Medulla oblongata (tissue), 1 donor: ENCODE measurements around the gene DUOX2.
"Not testable (repeated sequence)": the region's sequence is repeated elsewhere in the genome, so short reads cannot be mapped to it uniquely, and the experiment has no call there.

Source experiments
- DNase-seq: peaks from one replicate; pipeline ENCODE4 v3.0.0-alpha.2; 2015; ENCODE audit errors: extremely low spot score

The DUOX2 gene

GRCh38 chr15:45138814-45139765, 25.1 kb upstream of the DUOX2 start:
- no peak for DNase-seq

DNA sequence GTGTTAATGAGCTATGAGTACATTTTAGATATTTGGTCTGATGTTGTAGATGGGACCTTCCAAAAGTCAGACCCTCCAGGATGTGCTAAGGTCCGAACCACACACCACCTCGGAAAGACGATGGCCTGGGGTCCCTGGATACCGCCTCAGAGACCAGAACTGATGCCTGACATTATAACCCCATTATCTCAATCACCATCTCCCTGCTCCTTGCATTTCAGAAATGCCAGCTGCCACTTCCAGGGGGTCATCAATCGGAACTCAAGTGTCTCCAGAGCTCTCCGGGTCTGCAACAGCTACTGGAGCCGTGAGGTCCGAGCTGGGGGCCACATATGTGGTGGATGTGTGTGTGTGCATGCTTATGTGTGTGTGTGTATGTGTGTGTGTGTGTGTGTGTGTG, 23.7 kb upstream of the DUOX2 start:
- DNase-seq, result no peak

- no peak for DNase-seq
These were observed 22.4 kb upstream of the DUOX2 start for GRCh38 chr15:45136378-45136764.

- not testable (repeated sequence) for DNase-seq
These were observed 21.9 kb upstream of the DUOX2 start for GRCh38 chr15:45135705-45136377.

DNA sequence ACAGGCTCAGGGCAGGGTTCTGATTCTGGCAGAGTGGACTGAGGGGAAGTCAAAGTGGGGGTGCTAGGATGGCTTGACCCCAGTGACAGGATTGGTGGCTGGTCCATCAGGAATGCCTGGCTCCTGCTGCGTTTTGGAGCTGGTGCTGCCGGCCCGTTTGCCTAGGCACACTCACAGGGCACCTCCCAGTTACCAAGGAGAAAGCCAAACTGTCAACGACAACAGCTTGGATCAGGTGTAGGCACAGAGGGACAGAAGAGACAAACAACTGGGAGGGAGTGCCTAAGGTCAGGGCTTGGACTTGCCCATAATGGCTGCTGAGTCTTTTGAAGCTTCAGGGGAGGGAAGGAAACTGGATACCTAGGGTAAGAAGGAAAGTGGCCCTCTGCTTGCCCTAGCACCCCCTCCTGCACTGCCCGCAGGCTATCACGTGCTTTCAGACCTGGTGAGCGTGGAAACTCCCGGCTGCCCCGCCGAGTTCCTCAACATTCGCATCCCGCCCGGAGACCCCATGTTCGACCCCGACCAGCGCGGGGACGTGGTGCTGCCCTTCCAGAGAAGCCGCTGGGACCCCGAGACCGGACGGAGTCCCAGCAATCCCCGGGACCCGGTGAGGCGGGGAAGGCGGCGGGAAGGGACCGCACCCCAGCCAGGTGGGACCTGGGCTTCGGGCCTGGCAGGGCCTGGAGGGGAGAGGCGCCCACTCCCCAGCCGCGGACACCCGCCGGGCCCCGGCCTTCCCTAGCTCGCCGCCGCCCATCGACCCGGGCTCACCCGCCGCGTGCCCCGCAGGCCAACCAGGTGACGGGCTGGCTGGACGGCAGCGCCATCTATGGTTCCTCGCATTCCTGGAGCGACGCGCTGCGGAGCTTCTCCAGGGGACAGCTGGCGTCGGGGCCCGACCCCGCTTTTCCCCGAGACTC, 21.0 kb upstream of the DUOX2 start:
- DNase-seq, result no peak

GRCh38 chr15:45134046-45134445, 20.1 kb upstream of the DUOX2 start:
- no peak for DNase-seq

- no peak for DNase-seq
These were observed 19.6 kb upstream of the DUOX2 start for GRCh38 chr15:45133561-45133920.

DNA sequence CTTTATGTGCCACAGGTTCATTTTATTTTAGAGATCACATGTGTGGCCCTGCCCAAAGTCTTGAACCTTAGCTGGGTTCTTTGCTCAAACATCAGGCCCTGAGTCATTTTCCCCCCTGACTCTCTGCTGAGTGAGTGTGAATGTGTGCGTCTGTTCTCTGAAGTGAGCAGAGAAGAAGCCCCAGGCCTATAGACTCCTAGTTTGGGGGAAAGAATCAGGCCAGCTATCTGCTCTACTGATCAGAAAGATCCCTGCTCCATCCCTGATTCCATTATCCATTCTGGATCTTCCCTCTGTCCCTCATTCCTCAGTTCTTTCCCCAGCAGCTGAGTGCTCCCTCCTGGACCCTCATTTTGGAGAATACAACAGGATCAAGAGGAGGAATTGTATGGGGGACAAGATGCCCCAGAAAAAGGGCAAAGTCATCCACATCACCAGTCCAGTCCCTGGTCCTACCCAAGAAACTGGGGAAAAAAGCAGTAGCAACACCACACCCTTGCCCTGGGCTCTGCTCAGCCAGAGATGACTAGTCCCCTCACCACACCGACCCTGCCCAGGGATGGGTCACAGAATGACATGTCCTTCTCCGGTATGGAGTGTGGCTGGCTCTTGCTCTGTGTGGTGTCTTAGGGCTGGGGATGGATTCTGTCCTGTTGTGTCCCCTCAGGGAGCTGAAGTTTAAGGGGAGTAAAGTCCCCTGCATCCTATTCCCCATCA, 19.0 kb upstream of the DUOX2 start:
- no peak for DNase-seq

- no peak for DNase-seq
These were observed 17.5 kb upstream of the DUOX2 start for GRCh38 chr15:45131510-45131909.

DNA sequence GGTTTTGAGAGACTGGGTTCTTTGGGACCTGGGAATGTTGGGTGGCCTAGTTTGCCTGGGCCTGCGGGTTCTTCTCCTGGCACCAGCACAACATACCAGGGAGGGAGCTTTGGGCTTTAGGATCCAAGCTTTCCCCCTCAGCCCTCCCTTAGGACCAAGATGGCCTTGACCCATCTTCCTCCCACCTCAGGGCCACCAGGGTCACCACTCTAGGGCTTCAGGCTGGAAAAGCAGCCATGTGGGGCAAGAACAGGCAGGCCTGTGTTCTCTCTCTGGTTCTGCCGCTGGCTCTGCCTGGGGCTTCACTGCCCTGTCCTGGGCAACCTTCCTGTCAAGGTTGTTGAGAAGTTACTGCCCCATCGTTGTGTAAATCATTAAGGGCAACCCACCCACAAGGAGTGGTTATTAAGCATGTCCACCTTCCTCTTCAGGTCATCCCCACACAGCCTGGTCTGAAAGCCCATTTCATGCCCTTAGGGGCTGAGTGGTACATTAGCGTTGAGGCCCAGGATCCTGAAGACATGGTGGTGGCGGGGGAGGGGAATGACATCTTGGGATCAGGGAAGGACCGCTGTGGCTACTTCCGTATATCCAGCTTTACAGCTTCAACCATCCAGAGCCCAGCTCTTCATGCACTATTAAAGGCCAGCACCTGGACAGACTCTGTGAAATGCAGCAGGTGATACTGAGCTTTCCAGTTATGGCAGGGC, 16.5 kb upstream of the DUOX2 start:
- DNase-seq, result no peak

DNA sequence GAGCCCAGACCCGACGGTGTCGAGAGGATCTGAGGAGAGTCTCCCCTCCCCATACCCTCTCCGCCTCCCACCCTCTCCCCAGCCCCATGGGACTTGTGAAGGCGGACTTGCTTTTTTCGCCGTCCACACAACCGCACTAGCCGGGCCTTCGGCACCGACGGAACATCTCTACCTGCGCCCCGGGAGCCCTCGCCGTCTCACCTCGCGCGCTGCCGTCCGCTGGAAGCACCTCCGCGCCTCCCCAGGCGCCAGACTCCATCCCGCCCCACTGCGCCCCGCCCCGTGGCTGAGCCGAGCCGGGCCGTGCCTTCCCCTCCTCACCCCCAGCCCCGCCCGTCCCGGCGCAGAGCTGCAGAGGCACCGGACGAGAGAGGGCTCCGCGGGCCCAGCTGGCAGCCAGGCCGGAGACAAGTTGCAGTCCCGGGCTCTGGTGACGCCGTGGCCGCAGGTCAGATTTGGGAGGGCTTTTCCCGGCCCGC, 15.7 kb upstream of the DUOX2 start, which contains the start of the genes DUOX1 and DUOXA1:
Gene DUOX1 (plus strand): TSS at position 344 of the 479 bp plus-strand sequence. CDS start 1,973 bp downstream, outside the sequence.
Gene DUOXA1 (minus strand): TSS at position 229 of the 479 bp plus-strand sequence. CDS start 6,865 bp downstream, outside the sequence.
- DNase-seq, result no peak

- DNase-seq, result no peak
These were observed 15.1 kb upstream of the DUOX2 start for GRCh38 chr15:45128971-45129639.

DNA sequence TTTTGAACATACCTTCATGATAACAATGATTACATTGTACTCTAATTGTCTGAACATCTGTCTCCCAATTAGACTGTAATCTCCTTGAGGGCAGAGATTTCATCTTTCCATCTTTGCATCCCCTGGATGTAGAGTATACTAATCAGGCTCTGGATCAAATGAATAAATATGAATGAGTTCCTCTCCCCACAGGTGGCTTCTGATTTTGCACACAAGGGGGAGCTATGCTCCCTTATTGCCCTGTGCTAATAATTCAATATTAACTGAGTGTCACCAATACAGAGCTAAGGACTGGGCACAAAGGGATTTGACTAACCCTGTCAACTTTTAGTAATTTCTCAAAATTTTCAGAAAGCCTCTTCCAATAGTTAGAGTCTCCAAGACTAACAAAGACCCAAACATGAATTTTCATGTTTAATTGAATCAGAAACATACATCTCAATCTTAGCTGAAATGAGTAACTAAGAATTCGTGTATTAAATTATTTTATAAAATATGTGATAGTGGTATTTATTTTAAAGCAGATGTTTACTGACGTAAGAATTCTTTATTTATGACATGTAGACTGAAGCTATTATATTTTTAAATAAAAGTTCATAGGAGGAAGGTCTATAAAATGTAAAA, 12.7 kb upstream of the DUOX2 start:
- no peak for DNase-seq

DNA sequence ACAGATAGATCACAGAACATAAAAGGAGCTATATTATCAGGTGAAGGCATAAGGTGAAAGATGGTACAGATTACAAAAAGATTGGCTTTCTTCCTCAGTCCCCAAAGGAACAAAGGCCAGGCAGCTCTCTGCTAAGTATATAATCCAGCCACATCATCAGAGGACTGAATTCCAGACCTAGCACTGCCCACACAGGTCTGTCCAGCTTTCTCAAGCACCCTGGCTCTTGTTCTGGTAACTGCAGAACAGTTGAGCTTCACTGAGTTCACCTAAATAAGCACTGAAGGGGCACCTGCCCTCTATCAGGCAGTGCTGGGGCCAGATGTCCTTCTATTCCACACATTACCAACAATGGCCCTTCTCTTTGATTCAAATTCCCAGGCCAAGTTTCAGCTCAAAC, 9.4 kb upstream of the DUOX2 start:
- DNase-seq, result no peak

- DNase-seq, result no peak
These were observed 8.7 kb upstream of the DUOX2 start for GRCh38 chr15:45122719-45123118.

DNA sequence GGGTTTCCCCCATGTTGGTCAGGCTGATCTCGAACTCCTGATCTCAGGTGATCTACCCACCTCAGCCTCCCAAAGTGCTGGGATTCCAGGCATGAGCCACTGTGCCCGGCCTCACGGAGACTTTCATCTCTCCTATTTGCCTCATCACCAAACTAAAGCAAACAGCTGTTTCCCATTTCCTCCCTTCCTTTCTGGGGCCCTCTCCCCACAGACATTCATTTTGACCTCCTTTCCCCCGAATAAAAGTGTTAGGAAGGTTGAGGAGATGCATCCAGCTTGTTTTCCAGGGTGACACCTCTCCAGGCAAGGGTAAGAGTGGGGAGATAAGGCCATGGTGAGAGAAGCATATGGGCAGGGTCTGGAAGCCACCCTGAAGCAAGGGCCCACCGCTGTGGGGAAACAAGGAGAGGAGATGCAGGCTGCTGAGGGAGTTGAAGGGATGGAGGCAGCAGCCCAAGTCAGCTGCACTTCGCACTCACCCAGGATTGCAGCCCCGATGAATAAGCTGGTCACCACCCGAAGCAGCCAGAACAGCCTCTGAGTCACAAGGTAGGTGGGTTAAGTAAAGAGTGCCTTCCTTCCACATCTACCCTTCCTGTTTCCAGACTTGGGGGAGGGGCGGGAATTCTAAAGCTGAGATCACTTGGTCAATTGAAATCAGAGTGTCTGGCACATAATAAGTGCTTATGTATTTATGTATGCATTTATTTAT, 7.9 kb upstream of the DUOX2 start:
- no peak for DNase-seq

DNA sequence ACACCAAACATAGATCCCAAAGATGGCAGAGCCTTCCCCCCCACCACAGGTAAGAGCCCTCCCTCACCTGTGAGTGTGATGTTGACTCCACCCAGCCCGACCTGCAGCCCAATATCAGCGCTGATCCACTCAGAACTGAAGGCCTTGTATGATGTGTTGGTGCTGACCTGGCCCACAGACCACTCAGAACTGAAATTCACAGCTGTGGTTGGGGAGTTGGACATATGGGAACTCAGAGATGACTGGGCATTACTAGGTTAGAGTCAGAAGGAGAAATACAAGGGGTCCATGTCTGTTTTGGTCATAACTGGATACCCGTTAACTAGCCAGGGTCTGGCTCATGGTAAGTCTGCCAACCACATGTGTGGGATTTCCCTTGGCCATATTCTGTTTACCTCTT, 7.0 kb upstream of the DUOX2 start:
- DNase-seq, result no peak

DNA sequence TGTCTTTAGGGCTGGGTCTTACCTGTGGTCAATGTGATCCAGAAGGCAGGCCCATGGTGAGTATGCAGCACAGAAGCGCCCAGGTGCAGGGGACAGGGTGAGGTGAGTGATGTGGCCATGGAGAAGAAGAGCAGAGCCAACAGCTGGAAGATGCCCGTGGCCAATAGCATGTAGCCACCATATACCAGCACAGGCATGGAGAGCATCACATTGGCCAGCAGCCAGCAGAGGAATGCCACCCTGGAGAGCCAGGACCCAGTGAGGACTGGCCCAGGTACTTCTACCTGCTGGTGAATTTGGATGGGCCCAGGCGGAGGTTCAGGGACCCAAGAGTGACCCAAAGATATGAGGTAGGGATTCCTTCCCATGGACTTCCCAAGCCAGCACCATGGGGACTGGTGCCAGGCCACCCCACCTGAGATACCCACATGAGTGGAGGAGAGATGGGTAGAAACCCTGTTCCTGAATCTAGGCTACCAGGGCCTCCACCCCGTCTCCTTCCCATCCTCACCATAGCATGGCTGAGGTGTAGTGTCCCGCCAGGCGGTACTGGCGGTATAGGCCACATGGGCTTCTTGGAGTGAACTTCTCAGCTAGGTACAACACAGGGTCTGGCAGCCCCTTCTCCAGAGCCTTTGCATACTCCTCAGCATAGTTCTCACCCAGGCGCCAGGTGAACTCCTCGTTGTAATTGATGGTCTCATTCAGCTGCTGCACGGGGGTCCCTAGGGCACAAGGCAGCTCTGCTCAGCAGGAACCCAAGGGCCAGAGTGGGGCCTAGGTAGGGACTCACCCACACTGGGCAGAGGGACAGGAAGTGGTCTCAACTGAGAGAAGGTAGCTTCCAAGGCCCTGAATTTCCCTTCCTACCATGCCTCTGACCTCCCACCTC, 6.4 kb upstream of the DUOX2 start:
- no peak for DNase-seq
